Measurements from ENCODE around the gene RASGRP3.

The RASGRP3 gene

DNA sequence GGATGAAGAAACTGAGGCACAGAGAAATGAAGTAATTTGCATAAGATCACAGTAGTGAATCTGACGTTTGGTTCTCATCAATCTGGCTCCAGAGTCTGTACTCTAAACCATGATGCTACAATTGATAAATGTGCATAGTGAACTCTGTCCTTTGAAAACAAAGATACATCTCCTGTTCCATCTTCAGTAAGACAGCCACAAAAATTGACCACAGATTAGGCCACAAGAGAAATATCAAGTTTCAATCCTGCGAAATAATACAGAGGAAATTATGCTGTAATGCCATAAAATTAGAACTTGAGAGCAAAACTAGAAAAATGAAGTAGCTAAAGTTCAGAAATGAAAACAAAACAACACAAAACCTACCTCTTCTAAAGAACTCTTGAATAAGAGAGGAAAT, 94.2 kb downstream of the RASGRP3 start:
- Histone ChIP-seq H3K4me1 (ENCODE audit: insufficient read depth, low read length) (no peaks in the 10 kb centered on the region), H3K4me3 (ENCODE audit: low read length) (no peak overlapping the region), H3K36me3 (ENCODE audit: insufficient read depth, low read depth, low read length) (no peaks in the 10 kb centered on the region), H3K27ac (ENCODE audit: low read length) (no peak overlapping the region), H3K9ac (ENCODE audit: low read depth, low read length) (no peak overlapping the region), H3K9me3 (ENCODE audit: insufficient read depth, low read depth, low read length) (no peaks in the 10 kb centered on the region), H3K27me3 (ENCODE audit: insufficient read depth, low read length) (no peaks in the 10 kb centered on the region)

DNA sequence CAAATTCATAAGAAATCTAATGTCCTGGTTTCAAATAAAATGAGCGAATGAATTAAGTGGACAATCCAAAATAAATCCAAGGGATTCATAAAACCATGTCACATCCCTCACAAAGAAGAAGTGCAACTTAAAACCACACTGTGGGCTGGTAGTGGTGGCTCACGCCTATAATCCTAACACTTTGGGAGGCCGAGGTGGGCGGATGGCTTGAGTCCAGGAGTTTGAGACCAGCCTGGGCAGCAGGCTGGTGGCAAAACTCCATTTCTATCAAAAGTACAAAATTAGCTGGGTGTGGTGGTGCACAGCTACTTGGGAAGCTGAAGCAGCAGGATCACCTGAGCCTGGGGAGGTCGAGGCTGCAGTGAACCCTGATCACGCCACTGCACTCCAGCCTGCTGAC, 97.2 kb downstream of the RASGRP3 start:
- no peak overlapping the region for H3K9ac ChIP-seq (ENCODE audit: low read depth, low read length)
- H3K27ac ChIP-seq (ENCODE audit: low read length): no peak overlapping the region
- no peaks in the 10 kb centered on the region for H3K27me3 ChIP-seq (ENCODE audit: insufficient read depth, low read length)
- no peaks in the 10 kb centered on the region for H3K36me3 ChIP-seq (ENCODE audit: insufficient read depth, low read depth, low read length)
- no peak overlapping the region for H3K4me3 ChIP-seq (ENCODE audit: low read length)
- H3K9me3 ChIP-seq (ENCODE audit: insufficient read depth, low read depth, low read length): no peaks in the 10 kb centered on the region
- H3K4me1 ChIP-seq (ENCODE audit: insufficient read depth, low read length): peaks cover 9% of the 10 kb centered on the region; the same call in 1 of the 2 replicates

DNA sequence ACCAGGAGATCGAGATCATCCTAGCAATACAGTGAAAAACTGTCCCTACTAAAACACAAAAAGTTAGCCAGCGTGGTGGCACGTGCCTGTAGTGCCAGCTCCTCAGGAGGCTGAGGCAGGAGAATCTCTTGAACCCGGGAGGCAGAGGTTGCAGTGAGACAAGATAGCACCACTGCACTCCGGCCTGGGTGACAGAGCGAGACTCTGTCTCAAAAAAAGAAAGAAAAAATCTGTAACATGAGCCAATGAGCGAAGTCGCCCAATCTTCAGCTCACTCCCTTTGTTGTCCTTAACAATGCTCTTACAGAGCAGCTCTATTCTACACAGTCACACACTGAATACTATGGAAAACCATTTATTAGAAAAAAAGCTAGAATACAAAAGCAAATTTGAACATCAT, 100.6 kb downstream of the RASGRP3 start:
- H3K27me3 ChIP-seq (ENCODE audit: insufficient read depth, low read length): no peaks in the 10 kb centered on the region
- peaks cover 3% of the 10 kb centered on the region; the same call in 1 of the 2 replicates for H3K36me3 ChIP-seq (ENCODE audit: insufficient read depth, low read depth, low read length)
- H3K4me1 ChIP-seq (ENCODE audit: insufficient read depth, low read length): peaks cover 15% of the 10 kb centered on the region; the same call in 1 of the 2 replicates
- H3K27ac ChIP-seq (ENCODE audit: low read length): no peak overlapping the region
- peak overlapping the region; percentile 9; the same call in 1 of the 2 replicates for H3K9ac ChIP-seq (ENCODE audit: low read depth, low read length)
- H3K9me3 ChIP-seq (ENCODE audit: insufficient read depth, low read depth, low read length): no peaks in the 10 kb centered on the region
- H3K4me3 ChIP-seq (ENCODE audit: low read length): no peak overlapping the region

DNA sequence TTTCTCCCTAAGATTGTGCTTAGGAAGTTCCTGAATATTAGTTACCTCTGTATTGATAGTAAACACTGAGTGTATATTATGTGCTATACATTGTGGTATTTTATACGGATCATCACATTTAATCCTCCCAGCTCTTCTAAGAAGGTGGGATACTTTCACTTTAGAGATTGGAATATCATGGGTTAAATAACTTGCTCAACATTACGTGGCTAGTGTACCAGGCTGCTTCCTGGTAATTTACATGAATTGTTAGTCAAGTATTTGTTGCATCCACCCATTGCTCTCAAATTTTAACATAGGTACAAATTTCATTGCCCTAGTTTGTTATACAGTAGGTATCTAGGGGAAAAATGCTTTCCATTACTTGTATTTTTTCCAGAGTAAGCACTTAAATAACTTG, 101.2 kb downstream of the RASGRP3 start:
- peak overlapping the region; percentile 11; the same call in 1 of the 2 replicates for H3K4me3 ChIP-seq (ENCODE audit: low read length)
- no peaks in the 10 kb centered on the region for H3K27me3 ChIP-seq (ENCODE audit: insufficient read depth, low read length)
- H3K9ac ChIP-seq (ENCODE audit: low read depth, low read length): peak overlapping the region; percentile 9; the same call in 1 of the 2 replicates
- peaks cover 6% of the 10 kb centered on the region; the same call in 1 of the 2 replicates for H3K36me3 ChIP-seq (ENCODE audit: insufficient read depth, low read depth, low read length)
- peaks cover 20% of the 10 kb centered on the region; the same call in 1 of the 2 replicates for H3K4me1 ChIP-seq (ENCODE audit: insufficient read depth, low read length)
- H3K9me3 ChIP-seq (ENCODE audit: insufficient read depth, low read depth, low read length): no peaks in the 10 kb centered on the region
- H3K27ac ChIP-seq (ENCODE audit: low read length): no peak overlapping the region

DNA sequence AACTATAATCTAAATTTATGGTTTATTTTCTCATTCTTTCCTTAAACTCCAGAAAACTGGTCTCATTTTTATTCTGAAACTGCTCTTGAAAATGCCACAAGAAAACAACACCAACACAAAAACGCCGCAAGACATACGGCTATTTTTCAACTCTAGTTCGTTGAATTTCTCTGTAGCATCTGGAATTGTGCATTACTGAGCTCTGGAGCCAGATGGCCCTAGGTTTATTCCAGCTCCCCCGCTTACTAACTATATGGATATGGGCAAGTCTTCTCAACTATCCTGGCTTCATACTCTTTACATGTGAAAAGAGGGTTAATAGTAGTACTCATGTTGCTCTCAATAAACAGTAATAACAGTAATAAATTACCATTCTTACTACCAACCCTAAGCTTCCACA, 102.8 kb downstream of the RASGRP3 start:
- Histone ChIP-seq H3K9me3 (ENCODE audit: insufficient read depth, low read depth, low read length) (no peaks in the 10 kb centered on the region), H3K27ac (ENCODE audit: low read length) (no peak overlapping the region), H3K4me1 (ENCODE audit: insufficient read depth, low read length) (peaks cover 30% of the 10 kb centered on the region; the same call in 1 of the 2 replicates), H3K9ac (ENCODE audit: low read depth, low read length) (no peak overlapping the region), H3K36me3 (ENCODE audit: insufficient read depth, low read depth, low read length) (peaks cover 9% of the 10 kb centered on the region; the same call in 1 of the 2 replicates), H3K4me3 (ENCODE audit: low read length) (no peak overlapping the region), H3K27me3 (ENCODE audit: insufficient read depth, low read length) (no peaks in the 10 kb centered on the region)

DNA sequence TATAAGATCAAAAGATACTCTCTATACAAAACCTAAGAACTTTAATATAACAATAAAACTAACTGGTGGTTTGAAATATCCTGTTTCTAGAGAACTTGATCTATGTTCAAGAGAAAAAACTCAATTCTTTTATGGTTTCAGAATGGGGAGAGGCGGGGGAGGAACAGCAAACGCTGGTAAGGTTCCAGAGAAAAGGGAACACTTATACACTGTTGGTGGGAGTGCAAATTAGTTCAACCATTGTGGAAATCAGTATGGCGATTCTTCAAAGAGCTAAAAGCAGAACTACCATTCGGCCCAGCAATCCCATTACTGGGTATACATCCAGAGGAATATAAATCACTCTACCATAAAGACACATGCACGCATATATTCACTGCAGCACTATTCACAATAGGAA, 105.4 kb downstream of the RASGRP3 start:
- H3K36me3 ChIP-seq (ENCODE audit: insufficient read depth, low read depth, low read length): peaks cover 35% of the 10 kb centered on the region
- H3K27me3 ChIP-seq (ENCODE audit: insufficient read depth, low read length): no peaks in the 10 kb centered on the region
- H3K9me3 ChIP-seq (ENCODE audit: insufficient read depth, low read depth, low read length): no peaks in the 10 kb centered on the region
- no peak overlapping the region for H3K9ac ChIP-seq (ENCODE audit: low read depth, low read length)
- peaks cover 30% of the 10 kb centered on the region; the same call in 1 of the 2 replicates for H3K4me1 ChIP-seq (ENCODE audit: insufficient read depth, low read length)
- no peak overlapping the region for H3K4me3 ChIP-seq (ENCODE audit: low read length)
- H3K27ac ChIP-seq (ENCODE audit: low read length): no peak overlapping the region

DNA sequence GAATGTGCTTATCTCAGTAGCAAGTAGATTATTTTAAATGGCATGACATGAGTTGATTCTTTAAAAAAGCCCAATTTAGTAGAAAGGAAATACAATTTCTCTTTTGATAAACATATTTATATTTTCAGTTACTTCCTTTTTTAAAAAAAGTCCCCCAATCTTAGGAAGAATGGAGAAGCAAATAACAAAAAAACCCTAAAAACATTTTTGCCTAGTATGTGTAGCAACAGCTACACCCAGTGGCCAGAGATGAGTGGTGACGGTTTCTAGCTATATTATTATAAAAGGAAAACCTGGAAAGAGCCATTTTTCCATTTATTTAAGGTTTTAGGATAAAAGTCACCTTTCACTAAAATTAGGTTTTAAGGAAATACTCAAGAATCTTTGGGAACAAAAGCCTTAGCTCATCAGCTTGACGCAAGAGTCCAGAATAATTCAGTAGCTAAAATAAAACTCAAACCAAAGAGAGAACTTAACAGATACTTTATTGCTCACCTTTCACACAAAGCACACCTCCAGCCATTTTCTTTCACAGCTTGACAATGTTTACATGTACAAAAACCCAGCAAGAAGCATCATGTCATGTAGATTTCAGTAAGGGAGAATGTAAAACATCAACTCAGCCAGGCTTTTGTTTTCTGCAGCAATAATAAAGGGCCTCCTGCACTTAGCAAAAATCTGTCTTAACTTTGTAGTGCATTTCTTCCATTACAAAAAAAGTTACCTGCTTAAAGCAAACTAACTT, 106.9 kb downstream of the RASGRP3 start:
- Histone ChIP-seq H3K4me3 (ENCODE audit: low read length) (peak overlapping the region; percentile 55), H3K4me1 (ENCODE audit: insufficient read depth, low read length) (peaks cover 21% of the 10 kb centered on the region; the same call in 1 of the 2 replicates), H3K9me3 (ENCODE audit: insufficient read depth, low read depth, low read length) (no peaks in the 10 kb centered on the region), H3K9ac (ENCODE audit: low read depth, low read length) (peak overlapping the region; percentile 63; the same call in 1 of the 2 replicates), H3K27ac (ENCODE audit: low read length) (no peak overlapping the region), H3K27me3 (ENCODE audit: insufficient read depth, low read length) (no peaks in the 10 kb centered on the region), H3K36me3 (ENCODE audit: insufficient read depth, low read depth, low read length) (peaks cover 50% of the 10 kb centered on the region)

DNA sequence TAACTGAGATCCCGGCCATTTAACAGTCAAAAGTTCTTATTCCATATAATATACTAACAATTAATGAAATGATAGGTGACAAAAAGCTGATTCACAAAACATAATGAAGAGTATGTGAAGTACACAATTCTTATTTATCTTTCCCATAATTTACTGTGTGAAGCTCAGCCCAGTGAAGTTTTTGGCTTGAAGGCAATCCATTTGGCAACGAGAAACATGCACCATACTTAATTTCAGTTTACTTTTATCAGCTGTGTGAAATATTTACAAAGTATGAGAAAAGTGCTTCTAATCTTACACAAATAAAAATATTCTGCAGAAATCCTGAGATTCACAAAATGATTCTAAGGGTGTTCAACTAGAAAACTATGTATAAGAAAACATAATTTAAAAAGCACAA, 110.3 kb downstream of the RASGRP3 start:
- Histone ChIP-seq H3K9me3 (ENCODE audit: insufficient read depth, low read depth, low read length) (no peaks in the 10 kb centered on the region), H3K36me3 (ENCODE audit: insufficient read depth, low read depth, low read length) (peaks cover 83% of the 10 kb centered on the region), H3K27me3 (ENCODE audit: insufficient read depth, low read length) (no peaks in the 10 kb centered on the region), H3K27ac (ENCODE audit: low read length) (no peak overlapping the region), H3K4me3 (ENCODE audit: low read length) (no peak overlapping the region), H3K9ac (ENCODE audit: low read depth, low read length) (no peak overlapping the region), H3K4me1 (ENCODE audit: insufficient read depth, low read length) (peaks cover 22% of the 10 kb centered on the region; the same call in 1 of the 2 replicates)

DNA sequence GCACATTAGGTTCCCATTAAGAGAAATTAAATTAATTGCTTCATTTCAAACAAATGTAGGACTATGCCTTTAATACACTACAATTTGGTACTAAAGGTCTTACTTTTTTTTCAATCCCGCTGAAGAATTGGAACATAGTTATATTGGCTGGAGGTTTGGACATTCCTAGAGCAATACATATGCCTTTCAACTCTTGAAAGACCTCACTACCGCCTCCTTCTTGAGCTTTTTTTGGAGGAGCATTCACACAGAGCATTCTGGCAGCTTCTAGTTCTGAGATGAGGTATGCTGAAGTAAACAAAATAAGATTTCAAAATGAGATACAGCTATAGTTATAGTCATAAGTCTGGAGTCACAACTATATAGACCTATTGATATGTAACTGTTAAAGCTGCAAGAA, 111.8 kb downstream of the RASGRP3 start:
- no peaks in the 10 kb centered on the region for H3K27me3 ChIP-seq (ENCODE audit: insufficient read depth, low read length)
- H3K4me3 ChIP-seq (ENCODE audit: low read length): no peak overlapping the region
- H3K4me1 ChIP-seq (ENCODE audit: insufficient read depth, low read length): peaks cover 10% of the 10 kb centered on the region; the same call in 1 of the 2 replicates
- H3K9me3 ChIP-seq (ENCODE audit: insufficient read depth, low read depth, low read length): no peaks in the 10 kb centered on the region
- H3K27ac ChIP-seq (ENCODE audit: low read length): no peak overlapping the region
- no peak overlapping the region for H3K9ac ChIP-seq (ENCODE audit: low read depth, low read length)
- peaks cover 92% of the 10 kb centered on the region for H3K36me3 ChIP-seq (ENCODE audit: insufficient read depth, low read depth, low read length)

DNA sequence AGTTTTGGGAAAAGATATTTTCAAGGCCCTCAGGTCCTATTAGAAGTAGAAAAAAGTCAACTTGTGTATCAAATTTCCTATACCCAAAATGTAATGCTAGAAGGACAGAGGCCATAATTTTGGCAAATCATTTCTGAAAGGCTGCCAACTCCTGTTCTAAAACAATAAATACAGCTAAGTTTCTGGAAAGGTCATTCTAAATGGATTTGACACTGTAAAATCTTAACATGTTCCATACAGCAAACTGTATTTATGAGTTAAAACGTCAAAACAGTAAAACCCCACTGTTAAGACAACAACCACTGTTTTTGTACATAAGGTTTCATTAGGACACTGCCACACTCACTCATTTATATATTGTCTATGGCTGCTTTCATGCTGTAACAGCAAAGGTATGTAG, 113.0 kb downstream of the RASGRP3 start:
- no peak overlapping the region for H3K4me3 ChIP-seq (ENCODE audit: low read length)
- H3K4me1 ChIP-seq (ENCODE audit: insufficient read depth, low read length): peaks cover 4% of the 10 kb centered on the region; the same call in 1 of the 2 replicates
- no peaks in the 10 kb centered on the region for H3K27me3 ChIP-seq (ENCODE audit: insufficient read depth, low read length)
- H3K27ac ChIP-seq (ENCODE audit: low read length): no peak overlapping the region
- H3K9ac ChIP-seq (ENCODE audit: low read depth, low read length): no peak overlapping the region
- H3K36me3 ChIP-seq (ENCODE audit: insufficient read depth, low read depth, low read length): peaks cover 98% of the 10 kb centered on the region
- H3K9me3 ChIP-seq (ENCODE audit: insufficient read depth, low read depth, low read length): no peaks in the 10 kb centered on the region

DNA sequence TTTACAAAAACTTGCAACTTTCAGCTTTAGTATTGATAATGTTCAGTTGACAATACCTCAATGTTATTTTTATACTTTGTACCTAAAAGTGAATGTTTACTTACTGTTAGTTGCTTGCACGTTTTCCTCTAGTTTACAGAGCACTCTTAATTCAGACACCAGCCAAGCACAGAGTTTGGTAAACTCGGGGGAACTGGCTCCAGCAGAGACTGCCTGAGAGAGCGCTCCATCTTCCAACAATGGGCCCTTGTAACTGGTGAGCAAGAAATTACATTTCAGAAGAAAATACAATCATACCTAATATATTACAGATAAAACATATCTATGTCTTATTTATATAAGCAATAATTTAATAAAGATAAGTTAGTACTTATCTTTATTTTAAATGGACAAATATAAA, 118.9 kb downstream of the RASGRP3 start:
- no peaks in the 10 kb centered on the region for H3K9me3 ChIP-seq (ENCODE audit: insufficient read depth, low read depth, low read length)
- H3K4me1 ChIP-seq (ENCODE audit: insufficient read depth, low read length): peaks cover 5% of the 10 kb centered on the region
- no peak overlapping the region for H3K27ac ChIP-seq (ENCODE audit: low read length)
- no peak overlapping the region for H3K9ac ChIP-seq (ENCODE audit: low read depth, low read length)
- H3K27me3 ChIP-seq (ENCODE audit: insufficient read depth, low read length): no peaks in the 10 kb centered on the region
- H3K36me3 ChIP-seq (ENCODE audit: insufficient read depth, low read depth, low read length): peaks cover 49% of the 10 kb centered on the region
- H3K4me3 ChIP-seq (ENCODE audit: low read length): no peak overlapping the region

DNA sequence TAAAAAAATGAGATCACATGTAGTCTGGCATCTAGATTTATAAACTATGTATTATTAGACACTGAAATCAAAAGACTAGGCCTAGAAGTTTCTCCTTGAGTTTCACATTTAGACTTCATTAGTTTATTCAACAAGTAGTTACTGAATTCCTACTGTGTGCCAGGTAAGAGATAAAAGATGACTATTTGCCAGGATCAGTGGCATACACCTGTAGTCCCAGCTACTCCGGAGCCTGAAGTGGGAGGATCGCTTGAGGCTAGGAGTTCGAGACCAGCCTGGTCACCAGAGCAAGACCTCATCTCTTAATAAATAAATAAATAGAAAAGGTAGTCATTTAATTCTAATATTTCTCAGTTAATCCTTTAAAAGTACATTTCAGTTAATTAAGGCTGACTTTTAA, 120.6 kb downstream of the RASGRP3 start:
- H3K4me1 ChIP-seq (ENCODE audit: insufficient read depth, low read length): peaks cover 7% of the 10 kb centered on the region
- no peak overlapping the region for H3K27ac ChIP-seq (ENCODE audit: low read length)
- peaks cover 33% of the 10 kb centered on the region for H3K36me3 ChIP-seq (ENCODE audit: insufficient read depth, low read depth, low read length)
- no peak overlapping the region for H3K4me3 ChIP-seq (ENCODE audit: low read length)
- H3K27me3 ChIP-seq (ENCODE audit: insufficient read depth, low read length): no peaks in the 10 kb centered on the region
- no peaks in the 10 kb centered on the region for H3K9me3 ChIP-seq (ENCODE audit: insufficient read depth, low read depth, low read length)
- no peak overlapping the region for H3K9ac ChIP-seq (ENCODE audit: low read depth, low read length)
